ENCODE measurements around the gene SYT2. TPM values are rescaled to one million over a fixed set of nuclear protein-coding genes. Genes with fewer than 3 reads are reported as not detected.

The SYT2 gene
- total RNA-seq, 1 donor from 2014 or later = 0.07 TPM

DNA sequence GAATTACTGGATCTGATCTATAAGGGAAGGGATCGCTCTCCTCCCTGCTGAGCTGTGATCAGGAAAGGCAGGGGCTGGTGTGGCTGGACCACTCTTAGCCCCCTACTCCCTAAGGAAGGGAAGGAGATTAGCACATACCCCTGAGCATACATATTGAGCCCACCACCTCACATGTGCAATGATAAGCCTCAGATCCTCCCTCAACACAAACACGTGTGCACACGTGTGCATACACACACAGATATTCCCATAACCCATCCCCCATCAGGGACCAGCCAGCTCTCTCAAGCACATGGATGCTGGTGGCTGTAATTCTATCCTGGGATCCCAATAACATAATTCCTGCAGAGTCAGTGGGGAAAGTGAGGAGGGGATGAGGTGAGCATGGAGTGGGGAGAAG, 21.2 kb downstream of the SYT2 start:
- no peak for DNase-seq (ENCODE audit: low spot score)
- H3K27ac Mint-ChIP-seq (ENCODE audit: unreplicated experiment) = no peak overlapping the region
- H3K9me3 Mint-ChIP-seq (ENCODE audit: low read depth) = no peaks in the 10 kb centered on the region
- no peaks in the 10 kb centered on the region for H3K4me1 Mint-ChIP-seq (ENCODE audit: low read depth)
- H3K4me3 Mint-ChIP-seq (ENCODE audit: unreplicated experiment) = no peak overlapping the region
- peaks cover 2% of the 10 kb centered on the region for H3K36me3 Mint-ChIP-seq (ENCODE audit: low read depth)
- TF ChIP-seq, protein P1, sequence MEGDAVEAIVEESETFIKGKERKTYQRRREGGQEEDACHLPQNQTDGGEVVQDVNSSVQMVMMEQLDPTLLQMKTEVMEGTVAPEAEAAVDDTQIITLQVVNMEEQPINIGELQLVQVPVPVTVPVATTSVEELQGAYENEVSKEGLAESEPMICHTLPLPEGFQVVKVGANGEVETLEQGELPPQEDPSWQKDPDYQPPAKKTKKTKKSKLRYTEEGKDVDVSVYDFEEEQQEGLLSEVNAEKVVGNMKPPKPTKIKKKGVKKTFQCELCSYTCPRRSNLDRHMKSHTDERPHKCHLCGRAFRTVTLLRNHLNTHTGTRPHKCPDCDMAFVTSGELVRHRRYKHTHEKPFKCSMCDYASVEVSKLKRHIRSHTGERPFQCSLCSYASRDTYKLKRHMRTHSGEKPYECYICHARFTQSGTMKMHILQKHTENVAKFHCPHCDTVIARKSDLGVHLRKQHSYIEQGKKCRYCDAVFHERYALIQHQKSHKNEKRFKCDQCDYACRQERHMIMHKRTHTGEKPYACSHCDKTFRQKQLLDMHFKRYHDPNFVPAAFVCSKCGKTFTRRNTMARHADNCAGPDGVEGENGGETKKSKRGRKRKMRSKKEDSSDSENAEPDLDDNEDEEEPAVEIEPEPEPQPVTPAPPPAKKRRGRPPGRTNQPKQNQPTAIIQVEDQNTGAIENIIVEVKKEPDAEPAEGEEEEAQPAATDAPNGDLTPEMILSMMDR (IDR thresholded peaks at IDR 0.05) = no peak
- H3K27me3 Mint-ChIP-seq (ENCODE audit: low read depth) = peaks cover 72% of the 10 kb centered on the region

DNA sequence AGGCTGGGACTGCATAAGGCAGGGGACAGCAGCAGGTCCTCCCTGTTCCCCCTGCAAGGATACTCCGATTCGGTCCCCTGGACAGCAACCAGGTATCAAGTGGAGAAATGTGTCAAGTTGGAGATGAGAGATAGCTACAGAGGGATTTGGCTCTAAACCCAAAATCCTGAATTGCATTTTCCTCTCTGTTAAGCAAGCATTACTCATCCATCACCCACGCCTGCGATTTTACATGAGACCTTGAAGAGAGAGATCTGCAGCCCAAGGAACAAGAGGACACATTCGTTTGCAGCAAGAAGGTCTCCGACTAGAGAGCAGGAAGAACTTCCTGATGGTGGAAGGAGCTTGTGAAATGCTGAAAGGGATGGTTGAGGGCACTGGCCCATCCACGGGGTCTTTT, 21.9 kb downstream of the SYT2 start:
- TF ChIP-seq, protein P1 (IDR thresholded peaks at IDR 0.05) = no peak
- no peaks in the 10 kb centered on the region for H3K9me3 Mint-ChIP-seq (ENCODE audit: low read depth)
- H3K27ac Mint-ChIP-seq (ENCODE audit: unreplicated experiment) = no peak overlapping the region
- H3K4me3 Mint-ChIP-seq (ENCODE audit: unreplicated experiment) = no peak overlapping the region
- no peaks in the 10 kb centered on the region for H3K4me1 Mint-ChIP-seq (ENCODE audit: low read depth)
- no peak for DNase-seq (ENCODE audit: low spot score)
- H3K36me3 Mint-ChIP-seq (ENCODE audit: low read depth) = peaks cover 2% of the 10 kb centered on the region
- H3K27me3 Mint-ChIP-seq (ENCODE audit: low read depth) = peaks cover 74% of the 10 kb centered on the region

DNA sequence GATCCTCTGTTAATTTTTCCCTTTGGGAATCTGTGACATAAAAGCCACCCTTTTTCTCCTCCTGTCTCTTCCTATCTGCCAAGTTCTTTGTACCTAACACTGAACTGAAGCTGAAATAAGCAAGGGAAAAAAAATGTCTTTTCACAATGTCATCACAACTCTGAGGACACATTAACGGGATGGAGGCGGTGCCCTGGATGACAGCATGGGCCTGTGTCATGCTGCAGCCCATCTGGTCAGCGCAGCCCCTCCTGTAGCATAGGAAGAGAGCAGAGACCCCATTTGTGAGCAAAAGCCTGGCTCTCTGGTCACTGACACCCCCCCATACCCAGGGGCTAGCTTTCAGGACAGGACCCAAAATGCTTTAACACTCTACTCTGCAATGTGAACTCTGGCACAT, 22.5 kb downstream of the SYT2 start:
- H3K4me1 Mint-ChIP-seq (ENCODE audit: low read depth) = peaks cover 4% of the 10 kb centered on the region
- TF ChIP-seq, protein P1 (IDR thresholded peaks at IDR 0.05) = no peak
- H3K27me3 Mint-ChIP-seq (ENCODE audit: low read depth) = peaks cover 78% of the 10 kb centered on the region
- DNase-seq (ENCODE audit: low spot score) = no peak
- peaks cover 2% of the 10 kb centered on the region for H3K36me3 Mint-ChIP-seq (ENCODE audit: low read depth)
- H3K9me3 Mint-ChIP-seq (ENCODE audit: low read depth) = no peaks in the 10 kb centered on the region
- H3K27ac Mint-ChIP-seq (ENCODE audit: unreplicated experiment) = no peak overlapping the region
- no peak overlapping the region for H3K4me3 Mint-ChIP-seq (ENCODE audit: unreplicated experiment)

DNA sequence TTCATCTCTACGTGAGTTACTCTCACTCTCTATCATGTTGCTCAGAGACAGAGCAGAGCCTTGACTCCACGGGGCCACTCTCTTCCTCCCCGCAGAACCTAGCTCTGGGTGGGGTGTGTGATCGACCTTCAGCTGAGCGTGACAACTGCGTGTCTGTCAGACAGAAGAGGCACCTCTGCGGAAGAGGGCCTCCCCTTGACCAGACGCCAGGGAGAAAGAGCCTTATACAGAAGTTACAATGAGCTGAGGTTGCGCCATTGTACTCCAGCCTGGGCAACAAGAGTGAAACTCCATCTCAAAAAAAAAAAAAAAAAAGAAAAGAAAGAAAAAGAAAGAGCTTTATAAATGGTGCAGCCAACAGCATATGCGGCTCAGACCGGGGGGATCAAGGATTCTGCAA, 22.9 kb downstream of the SYT2 start:
- H3K4me1 Mint-ChIP-seq (ENCODE audit: low read depth) = peaks cover 5% of the 10 kb centered on the region
- H3K27ac Mint-ChIP-seq (ENCODE audit: unreplicated experiment) = no peak overlapping the region
- DNase-seq (ENCODE audit: low spot score) = no peak
- peaks cover 82% of the 10 kb centered on the region for H3K27me3 Mint-ChIP-seq (ENCODE audit: low read depth)
- H3K4me3 Mint-ChIP-seq (ENCODE audit: unreplicated experiment) = no peak overlapping the region
- TF ChIP-seq, protein P1 (IDR thresholded peaks at IDR 0.05) = no peak
- H3K36me3 Mint-ChIP-seq (ENCODE audit: low read depth) = peaks cover 2% of the 10 kb centered on the region
- H3K9me3 Mint-ChIP-seq (ENCODE audit: low read depth) = no peaks in the 10 kb centered on the region

DNA sequence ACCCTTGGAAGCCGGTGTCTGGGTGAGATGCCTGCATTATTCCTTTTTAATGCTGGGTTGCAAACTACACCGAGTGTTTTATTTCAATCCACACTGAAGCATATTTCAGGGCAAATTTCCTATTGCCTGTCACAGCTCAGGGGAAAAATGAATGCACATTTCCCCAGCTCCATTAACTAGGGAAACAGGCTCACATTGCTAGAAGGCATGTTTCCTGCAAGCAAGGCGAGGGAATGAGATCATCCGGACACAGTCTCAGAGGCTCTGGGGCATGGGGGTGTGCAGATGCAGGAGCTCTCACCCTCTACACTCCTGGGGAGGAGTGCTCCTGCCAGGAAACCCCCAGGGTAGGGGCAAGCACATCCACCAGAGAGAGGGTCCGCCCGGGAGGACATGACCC, 24.6 kb downstream of the SYT2 start:
- H3K27me3 Mint-ChIP-seq (ENCODE audit: low read depth) = peaks cover 83% of the 10 kb centered on the region
- TF ChIP-seq, protein P1 (IDR thresholded peaks at IDR 0.05) = no peak
- no peak overlapping the region for H3K27ac Mint-ChIP-seq (ENCODE audit: unreplicated experiment)
- H3K4me3 Mint-ChIP-seq (ENCODE audit: unreplicated experiment) = no peak overlapping the region
- peaks cover 5% of the 10 kb centered on the region for H3K4me1 Mint-ChIP-seq (ENCODE audit: low read depth)
- peaks cover 2% of the 10 kb centered on the region for H3K36me3 Mint-ChIP-seq (ENCODE audit: low read depth)
- no peaks in the 10 kb centered on the region for H3K9me3 Mint-ChIP-seq (ENCODE audit: low read depth)
- no peak for DNase-seq (ENCODE audit: low spot score)

All from chondrocyte (in vitro differentiated cells).